ENCODE measurements around the gene PTPA.
A peak's percentile ranks its signal among the peaks of the same experiment; 100 is the strongest.

Gene PTPA

GRCh38 chr9:129080601-129081387 lies 30.4 kb upstream of the PTPA start, which contains the start of gene DOLPP1:
TSS of gene DOLPP1 (plus strand) at chr9:129081111. CDS start at chr9:129081132, 21 bp downstream.
- peak; percentile 100 for DNase-seq (ENCODE audit: insufficient read length, low spot score)
- peak; percentile 99 for FAIRE-seq
- peak; percentile 77 for TF ChIP-seq TAF1 (IDR thresholded peaks at IDR 0.05; ENCODE audit: low read depth, low read length)
- peak; percentile 78 for TF ChIP-seq POLR2AphosphoS5 (IDR thresholded peaks at IDR 0.05; ENCODE audit: low read depth, low read length)
- TF ChIP-seq SPI1 (IDR thresholded peaks at IDR 0.05; ENCODE audit: low read depth, low read length): no peak
- no peak for TF ChIP-seq POU2F2 (IDR thresholded peaks at IDR 0.05; ENCODE audit: low read depth, low read length)
- peak; percentile 70 for TF ChIP-seq POLR2A (IDR thresholded peaks at IDR 0.05; ENCODE audit: low read depth, low read length)
- TF ChIP-seq PAX5 (IDR thresholded peaks at IDR 0.05; ENCODE audit: insufficient read depth, low read length, severe bottlenecking): no peak

DNA sequence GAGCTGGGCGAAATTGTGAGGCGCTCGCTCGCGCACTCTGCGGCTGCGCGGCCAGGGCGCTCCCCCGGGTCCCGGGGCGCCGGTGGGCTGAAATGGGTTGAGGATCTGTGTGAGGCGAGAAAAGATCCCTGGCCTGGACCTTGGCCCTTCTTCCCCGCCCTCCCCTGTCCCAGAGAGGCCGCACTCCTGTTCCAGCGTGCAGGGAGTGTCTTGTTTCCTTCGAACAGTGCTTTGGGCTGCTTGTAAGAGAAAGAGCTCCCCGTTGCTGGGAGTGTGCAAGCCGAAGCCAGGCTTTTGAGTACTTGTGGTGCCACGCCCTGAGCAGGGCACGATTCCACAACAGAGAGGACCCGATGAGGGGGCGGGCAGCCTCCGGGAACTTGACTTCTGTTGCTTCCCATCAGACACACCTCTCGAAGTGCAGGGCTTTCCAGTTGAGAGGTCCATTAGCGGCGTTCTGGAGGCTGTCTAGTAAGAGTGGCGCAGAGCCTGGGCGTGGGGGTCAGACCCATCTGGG lies 29.8 kb upstream of the PTPA start:
- TF ChIP-seq POLR2A (IDR thresholded peaks at IDR 0.05; ENCODE audit: low read depth, low read length) (no peak), POU2F2 (IDR thresholded peaks at IDR 0.05; ENCODE audit: low read depth, low read length) (no peak), TAF1 (IDR thresholded peaks at IDR 0.05; ENCODE audit: low read depth, low read length) (no peak), PAX5 (IDR thresholded peaks at IDR 0.05; ENCODE audit: insufficient read depth, low read length, severe bottlenecking) (no peak), SPI1 (IDR thresholded peaks at IDR 0.05; ENCODE audit: low read depth, low read length) (no peak), POLR2AphosphoS5 (IDR thresholded peaks at IDR 0.05; ENCODE audit: low read depth, low read length) (no peak)
- DNase-seq (ENCODE audit: insufficient read length, low spot score): peak; percentile 99
- no peak for FAIRE-seq

DNA sequence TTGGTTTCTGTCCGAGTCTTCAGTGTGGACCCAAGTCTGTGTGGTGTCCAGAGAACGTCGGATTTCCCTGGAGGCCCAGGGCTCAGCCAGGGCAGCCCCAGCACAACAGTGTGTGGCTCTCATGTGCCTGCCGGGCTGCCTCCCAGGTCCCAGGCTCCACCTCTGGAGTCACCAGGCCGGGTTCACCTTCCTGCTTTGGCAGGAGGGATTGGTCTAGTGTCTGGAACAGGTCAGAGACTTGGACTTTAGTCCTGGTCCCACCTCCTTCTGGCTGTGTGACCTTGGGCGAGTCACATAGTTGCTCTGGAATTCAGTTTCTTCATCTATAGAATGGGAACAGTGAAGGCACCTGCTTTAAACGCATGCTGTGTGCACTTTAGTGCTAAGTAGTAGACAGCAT lies 27.1 kb upstream of the PTPA start:
- DNase-seq (ENCODE audit: insufficient read length, low spot score) (no peak), FAIRE-seq (no peak)
- TF ChIP-seq POU2F2 (IDR thresholded peaks at IDR 0.05; ENCODE audit: low read depth, low read length) (no peak), POLR2A (IDR thresholded peaks at IDR 0.05; ENCODE audit: low read depth, low read length) (no peak), PAX5 (IDR thresholded peaks at IDR 0.05; ENCODE audit: insufficient read depth, low read length, severe bottlenecking) (no peak), TAF1 (IDR thresholded peaks at IDR 0.05; ENCODE audit: low read depth, low read length) (no peak), POLR2AphosphoS5 (IDR thresholded peaks at IDR 0.05; ENCODE audit: low read depth, low read length) (no peak), SPI1 (IDR thresholded peaks at IDR 0.05; ENCODE audit: low read depth, low read length) (no peak)

DNA sequence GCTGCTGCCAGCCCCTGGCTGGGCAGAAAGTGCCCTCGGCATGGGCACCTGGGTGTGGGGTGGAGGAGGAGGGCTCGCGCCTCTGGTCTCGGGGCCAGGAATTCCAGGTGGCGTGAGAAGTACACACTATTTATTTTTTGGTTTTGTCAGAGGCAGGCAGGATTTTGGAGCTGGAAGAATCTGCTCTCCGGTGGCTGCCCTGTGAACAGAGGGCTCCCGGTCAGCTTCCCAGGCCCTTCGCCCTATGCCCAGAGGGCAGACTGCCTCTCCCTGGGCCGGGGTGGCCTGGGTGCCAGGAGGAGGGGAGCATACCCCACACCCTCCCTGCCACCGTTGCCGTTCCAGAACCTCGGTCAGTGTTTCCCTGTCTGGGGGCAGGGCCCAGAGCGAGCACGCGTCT lies 22.0 kb upstream of the PTPA start:
- no peak for FAIRE-seq
- no peak for TF ChIP-seq POLR2AphosphoS5 (IDR thresholded peaks at IDR 0.05; ENCODE audit: low read depth, low read length)
- TF ChIP-seq POLR2A (IDR thresholded peaks at IDR 0.05; ENCODE audit: low read depth, low read length): no peak
- no peak for TF ChIP-seq PAX5 (IDR thresholded peaks at IDR 0.05; ENCODE audit: insufficient read depth, low read length, severe bottlenecking)
- DNase-seq (ENCODE audit: insufficient read length, low spot score): no peak

DNA sequence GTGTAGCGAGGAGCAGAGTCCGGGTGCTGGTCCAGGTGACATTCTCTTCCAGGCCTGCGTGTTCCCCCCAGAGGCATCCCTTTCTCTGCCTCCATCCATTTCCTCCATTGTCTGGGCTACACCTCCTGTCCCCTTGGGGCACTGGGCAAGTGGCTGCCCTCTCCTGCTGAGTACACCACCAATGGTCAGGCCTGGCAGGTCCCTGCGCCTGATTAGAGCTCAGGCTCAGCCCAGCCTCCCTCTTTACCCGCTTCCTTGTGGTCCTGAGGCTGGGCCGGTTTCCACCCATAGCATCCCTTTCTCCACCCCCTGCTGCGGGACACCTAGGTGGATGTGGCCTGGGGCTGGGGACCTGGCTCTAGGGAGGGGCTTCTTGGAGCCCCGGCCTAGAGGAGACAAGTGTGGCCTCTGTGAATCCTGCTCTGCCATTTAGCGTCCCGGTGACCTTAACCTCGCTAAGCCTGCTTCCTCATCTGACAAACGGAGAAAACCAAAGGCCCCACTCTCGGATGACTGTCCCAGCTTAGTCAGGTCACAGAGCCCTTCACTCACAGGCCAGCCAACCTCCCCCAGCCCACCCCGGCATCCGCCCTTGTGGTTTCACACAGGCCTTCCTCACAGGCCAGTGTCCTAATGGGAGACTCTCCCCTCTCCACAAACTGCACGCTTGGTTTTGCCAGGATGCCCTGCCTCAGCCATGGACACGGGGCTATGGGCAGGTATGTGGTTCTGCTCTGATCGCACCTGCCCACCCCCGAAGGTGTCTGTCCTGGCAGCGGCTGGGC lies 17.4 kb upstream of the PTPA start:
- TF ChIP-seq POLR2A (IDR thresholded peaks at IDR 0.05; ENCODE audit: low read depth, low read length) (no peak), PAX5 (IDR thresholded peaks at IDR 0.05; ENCODE audit: insufficient read depth, low read length, severe bottlenecking) (no peak), POU2F2 (IDR thresholded peaks at IDR 0.05; ENCODE audit: low read depth, low read length) (no peak)
- FAIRE-seq (no peak), DNase-seq (ENCODE audit: insufficient read length, low spot score) (no peak)

GRCh38 chr9:129094387-129095169 lies 16.6 kb upstream of the PTPA start:
- no peak for TF ChIP-seq POU2F2 (IDR thresholded peaks at IDR 0.05; ENCODE audit: low read depth, low read length)
- no peak for TF ChIP-seq POLR2A (IDR thresholded peaks at IDR 0.05; ENCODE audit: low read depth, low read length)
- no peak for TF ChIP-seq PAX5 (IDR thresholded peaks at IDR 0.05; ENCODE audit: insufficient read depth, low read length, severe bottlenecking)
- no peak for TF ChIP-seq POLR2AphosphoS5 (IDR thresholded peaks at IDR 0.05; ENCODE audit: low read depth, low read length)
- no peak for TF ChIP-seq SPI1 (IDR thresholded peaks at IDR 0.05; ENCODE audit: low read depth, low read length)
- no peak for TF ChIP-seq TAF1 (IDR thresholded peaks at IDR 0.05; ENCODE audit: low read depth, low read length)
- DNase-seq (ENCODE audit: insufficient read length, low spot score) (no peak), FAIRE-seq (no peak)

- DNase-seq (ENCODE audit: insufficient read length, low spot score): no peak
- TF ChIP-seq PAX5 (IDR thresholded peaks at IDR 0.05; ENCODE audit: insufficient read depth, low read length, severe bottlenecking) (no peak), TAF1 (IDR thresholded peaks at IDR 0.05; ENCODE audit: low read depth, low read length) (no peak), POU2F2 (IDR thresholded peaks at IDR 0.05; ENCODE audit: low read depth, low read length) (no peak), POLR2AphosphoS5 (IDR thresholded peaks at IDR 0.05; ENCODE audit: low read depth, low read length) (no peak), POLR2A (IDR thresholded peaks at IDR 0.05; ENCODE audit: low read depth, low read length) (no peak), SPI1 (IDR thresholded peaks at IDR 0.05; ENCODE audit: low read depth, low read length) (no peak)
- no peak for FAIRE-seq
Observed at GRCh38 chr9:129095170-129095667, 16.0 kb upstream of the PTPA start.

DNA sequence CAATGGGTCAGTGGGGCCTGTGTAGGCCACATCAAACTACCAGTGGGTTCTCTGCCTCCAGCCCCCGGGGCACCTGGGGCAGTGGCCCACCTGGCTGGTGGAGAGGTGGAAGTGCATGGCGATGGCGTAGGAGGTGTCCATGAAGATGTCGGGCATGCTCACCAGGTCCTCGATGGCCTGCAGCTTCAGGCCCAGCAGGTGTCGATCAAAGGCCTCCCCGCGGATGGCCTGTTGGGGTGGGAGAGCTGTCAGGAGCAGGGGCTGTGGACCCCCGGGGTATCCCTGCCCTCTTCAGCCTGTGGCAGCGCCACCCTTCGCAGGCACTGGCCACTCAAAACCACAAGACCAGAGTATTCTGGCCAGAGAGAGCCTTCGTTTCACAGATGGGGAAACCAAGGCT lies 15.3 kb upstream of the PTPA start:
- no peak for TF ChIP-seq TAF1 (IDR thresholded peaks at IDR 0.05; ENCODE audit: low read depth, low read length)
- TF ChIP-seq PAX5 (IDR thresholded peaks at IDR 0.05; ENCODE audit: insufficient read depth, low read length, severe bottlenecking): no peak
- TF ChIP-seq POU2F2 (IDR thresholded peaks at IDR 0.05; ENCODE audit: low read depth, low read length): no peak
- no peak for TF ChIP-seq POLR2AphosphoS5 (IDR thresholded peaks at IDR 0.05; ENCODE audit: low read depth, low read length)
- TF ChIP-seq POLR2A (IDR thresholded peaks at IDR 0.05; ENCODE audit: low read depth, low read length): no peak
- TF ChIP-seq SPI1 (IDR thresholded peaks at IDR 0.05; ENCODE audit: low read depth, low read length): no peak
- DNase-seq (ENCODE audit: insufficient read length, low spot score) (no peak), FAIRE-seq (no peak)
